NCI-H2171 (cell line): Measurements from ENCODE around the gene HMCN1.
"Not testable (repeated sequence)": the region's sequence is repeated elsewhere in the genome, so short reads cannot be mapped to it uniquely, and the experiment has no call there.

ENCODE experiments used
- DNase-seq: peaks from one replicate; lab custom pipeline; 2025; lab: John Stamatoyannopoulos, UW

HMCN1 gene

DNA sequence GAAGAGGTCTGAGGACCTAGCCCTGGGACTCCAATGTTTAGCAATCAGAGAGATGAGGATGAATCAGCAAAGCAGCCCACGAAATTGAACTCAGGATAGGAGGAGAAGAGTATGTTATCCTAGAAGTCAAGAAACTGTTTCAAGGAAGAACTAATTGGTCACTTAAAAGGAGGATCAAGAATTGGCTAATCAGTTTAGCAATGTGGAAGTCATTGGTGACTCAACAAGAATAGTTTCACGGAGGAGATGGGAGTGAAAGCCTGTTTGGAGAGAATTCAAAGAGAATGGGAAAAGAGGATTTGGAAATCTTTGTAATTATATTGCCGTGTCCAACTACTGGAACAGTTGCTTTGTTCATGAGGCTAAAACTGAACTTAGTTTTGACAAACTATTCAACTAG lies 7.4 kb downstream of the HMCN1 start:
- no peak for DNase-seq

DNA sequence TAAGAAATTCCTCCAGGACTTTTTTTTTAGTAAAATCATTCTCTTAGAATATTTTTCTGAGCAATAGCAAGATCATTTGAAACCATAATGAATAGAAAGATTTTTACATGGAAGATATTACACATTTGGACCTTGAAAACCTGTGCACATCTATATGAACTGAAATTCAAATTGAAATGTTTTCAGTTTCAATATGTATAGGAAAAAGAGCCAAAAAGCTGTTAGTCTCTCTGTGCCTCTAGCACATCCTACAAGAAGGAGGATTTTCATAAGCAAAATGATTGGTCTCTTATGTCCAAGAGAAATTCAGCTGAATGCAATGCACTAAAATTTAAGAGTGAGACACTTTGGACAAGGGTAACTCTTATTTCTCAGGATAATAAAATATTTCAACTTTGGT lies 8.2 kb downstream of the HMCN1 start:
- DNase-seq: no peak

DNA sequence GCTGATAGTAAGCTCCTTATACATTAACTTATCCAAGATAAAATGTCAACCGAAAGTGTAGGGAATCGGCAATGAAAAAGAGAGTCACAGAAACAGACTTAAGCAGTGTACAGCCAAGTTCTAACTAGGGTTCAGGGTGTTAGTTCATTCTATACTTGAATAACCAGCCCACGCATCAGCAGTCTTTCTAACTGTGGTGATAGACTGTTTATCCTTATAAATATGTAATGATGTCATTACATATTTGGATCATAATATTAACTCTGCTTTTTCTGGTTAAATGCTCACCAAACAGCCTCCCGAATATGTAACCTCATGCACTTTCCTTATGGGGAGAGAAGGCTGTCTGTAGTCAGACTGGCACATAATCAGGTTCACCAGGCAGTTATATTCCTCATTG lies 11.0 kb downstream of the HMCN1 start:
- DNase-seq: no peak

DNA sequence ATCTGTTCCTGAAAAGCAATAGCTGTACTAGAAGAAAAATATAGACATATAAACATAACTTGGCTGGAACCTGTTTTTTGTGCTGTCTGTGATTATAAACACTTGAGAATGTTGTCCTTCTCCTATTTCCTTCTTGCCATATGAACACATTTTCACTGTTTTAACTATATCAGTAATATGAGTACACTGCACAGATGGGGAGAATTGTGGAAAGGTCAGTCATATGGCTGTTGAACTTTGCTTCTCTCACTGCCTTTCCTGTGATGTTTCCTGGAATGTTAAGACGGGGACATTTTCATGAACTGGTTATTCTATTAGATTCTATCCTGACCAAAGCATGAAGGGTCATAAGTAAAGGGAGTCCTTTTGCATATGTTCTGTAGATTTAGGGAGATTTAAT lies 24.9 kb downstream of the HMCN1 start:
- DNase-seq: peak; percentile 67

DNA sequence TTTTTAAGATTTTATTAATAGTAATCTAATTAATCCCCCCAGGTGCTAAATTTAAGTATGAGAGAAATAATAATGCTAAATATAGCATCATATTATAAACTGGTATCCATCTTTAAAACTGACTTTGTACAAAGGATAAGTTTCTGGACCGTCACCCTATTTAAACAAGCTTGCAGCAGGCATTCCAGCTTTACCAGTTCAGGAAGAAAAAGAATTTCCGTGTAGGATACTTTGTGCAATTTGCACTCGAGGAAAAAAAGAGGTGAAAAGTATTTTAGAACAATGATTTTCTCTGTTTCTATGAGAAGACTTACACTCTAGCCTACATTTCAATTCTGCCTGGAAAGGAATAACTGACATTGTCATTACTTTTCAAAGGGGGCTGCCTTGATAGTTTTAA lies 27.6 kb downstream of the HMCN1 start:
- DNase-seq: no peak

DNA sequence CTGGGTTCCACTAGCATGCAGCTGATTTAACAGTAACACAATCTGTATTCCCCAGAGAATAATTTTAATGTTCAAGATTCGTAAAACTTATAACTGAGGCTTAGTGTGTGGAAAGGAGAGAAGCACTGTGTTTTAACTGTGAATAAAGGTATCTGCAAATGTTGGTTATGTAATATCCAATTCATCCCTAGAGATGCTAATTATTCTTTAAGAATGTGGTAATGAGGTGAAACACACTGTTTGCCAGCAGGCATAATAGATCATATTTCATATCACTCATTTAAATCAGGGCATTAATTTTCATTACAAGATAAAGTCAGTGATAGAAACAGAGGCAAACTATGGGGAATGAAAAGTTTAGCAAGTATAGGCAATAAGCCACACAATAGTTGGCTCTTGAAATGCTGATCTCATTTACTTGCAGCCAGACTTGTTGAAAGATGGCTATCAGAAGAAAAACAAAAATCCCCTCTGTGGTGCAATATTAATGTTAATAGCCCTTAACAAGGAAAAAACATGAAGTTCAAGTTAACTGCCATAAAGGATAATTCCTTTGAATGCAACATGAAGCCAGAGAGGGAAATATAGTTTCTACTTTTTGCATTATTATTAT lies 33.4 kb downstream of the HMCN1 start:
- DNase-seq: peak; percentile 26

DNA sequence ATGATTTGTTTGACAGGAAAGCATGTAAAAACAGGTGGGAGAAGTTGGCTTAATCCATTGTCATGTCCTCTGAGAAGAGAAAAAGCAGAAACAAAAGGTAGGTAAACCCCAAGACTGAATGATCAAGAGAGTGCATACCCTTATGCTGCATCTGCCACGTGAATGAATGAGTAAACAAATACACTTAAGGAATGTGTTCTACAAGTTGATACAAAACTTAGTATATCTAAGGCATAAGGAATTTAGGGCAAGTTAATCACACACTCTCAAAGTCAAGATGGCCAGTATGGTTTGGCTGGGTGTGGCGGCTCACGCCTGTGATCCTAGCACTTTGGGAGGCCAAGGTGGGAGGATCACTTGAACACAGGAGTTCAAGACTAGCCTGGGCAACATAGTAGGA lies 34.2 kb downstream of the HMCN1 start:
- no peak for DNase-seq

DNA sequence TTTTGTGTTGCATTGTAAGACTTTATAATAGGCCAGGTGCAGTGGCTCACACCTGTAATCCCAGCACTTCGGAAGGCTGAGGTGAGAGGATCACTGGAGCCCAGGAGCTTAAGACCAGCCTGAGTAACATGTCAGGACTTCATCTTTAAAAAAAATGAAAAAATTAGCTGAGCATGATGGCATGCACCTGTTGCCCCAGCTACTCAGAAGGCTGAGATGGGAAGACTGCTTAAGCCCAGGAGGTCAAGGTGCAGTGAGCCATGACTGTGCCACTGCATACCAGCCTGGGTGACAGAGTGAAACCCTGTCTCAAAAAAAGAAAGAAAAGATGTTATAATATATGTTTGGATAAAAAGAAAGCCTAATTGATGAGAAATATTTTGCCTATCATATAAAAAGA lies 34.9 kb downstream of the HMCN1 start:
- DNase-seq: no peak

DNA sequence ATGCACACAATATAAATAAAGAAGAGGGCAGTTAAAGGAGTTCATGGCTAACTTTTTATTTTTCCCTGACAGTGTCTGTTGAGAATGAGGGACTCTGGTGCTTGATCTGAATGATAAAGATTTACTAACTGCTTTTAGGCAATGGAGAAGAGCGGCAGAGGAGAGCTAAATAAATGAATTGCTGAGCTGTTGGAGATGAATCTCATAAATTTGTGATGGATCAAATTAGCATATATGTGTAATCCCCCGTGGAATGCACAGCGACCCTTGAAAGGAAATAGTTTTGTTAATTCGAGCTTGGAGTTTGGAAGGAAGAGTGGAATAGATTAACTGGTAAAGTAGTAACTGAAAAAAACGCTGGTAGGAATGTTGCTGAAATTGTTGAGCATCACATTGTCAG lies 40.2 kb downstream of the HMCN1 start:
- DNase-seq: no peak

DNA sequence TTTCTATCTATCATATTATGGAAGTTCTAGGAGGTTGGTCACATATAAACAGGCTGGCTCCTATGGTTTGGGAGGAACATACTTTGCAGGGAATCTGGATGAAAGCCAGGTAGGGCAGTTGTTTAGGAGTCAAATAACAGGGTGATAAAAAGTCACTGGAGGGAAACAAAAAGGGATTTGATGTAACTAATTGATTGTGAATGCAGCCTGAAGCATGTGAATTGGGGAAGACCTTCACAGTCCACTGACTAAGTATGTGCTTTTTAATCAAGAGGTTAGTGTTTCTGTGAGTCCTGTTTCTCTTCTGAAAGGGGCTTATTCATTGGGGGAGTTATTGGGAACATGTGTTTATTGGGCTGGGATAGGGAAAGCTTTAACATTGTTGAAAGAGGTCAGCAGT lies 41.3 kb downstream of the HMCN1 start:
- DNase-seq: peak; percentile 76

DNA sequence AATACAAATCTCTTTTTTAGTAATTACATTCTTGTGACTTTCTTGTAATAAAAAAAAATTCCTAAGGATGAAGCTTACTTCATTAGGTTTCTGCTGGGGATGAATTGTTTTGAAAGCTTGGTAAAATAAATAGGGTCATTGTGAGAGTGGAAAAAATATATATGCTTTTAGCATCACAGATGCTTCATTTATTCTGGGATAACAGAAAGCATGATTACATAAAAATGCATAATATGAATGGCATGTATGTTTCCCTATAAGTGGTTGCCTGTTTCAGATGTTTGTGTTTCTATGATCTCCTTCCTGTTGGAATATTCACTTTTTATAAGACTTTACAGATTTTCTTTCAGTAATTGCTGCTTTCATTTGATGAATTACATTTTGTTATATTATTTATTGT lies 42.3 kb downstream of the HMCN1 start:
- no peak for DNase-seq

DNA sequence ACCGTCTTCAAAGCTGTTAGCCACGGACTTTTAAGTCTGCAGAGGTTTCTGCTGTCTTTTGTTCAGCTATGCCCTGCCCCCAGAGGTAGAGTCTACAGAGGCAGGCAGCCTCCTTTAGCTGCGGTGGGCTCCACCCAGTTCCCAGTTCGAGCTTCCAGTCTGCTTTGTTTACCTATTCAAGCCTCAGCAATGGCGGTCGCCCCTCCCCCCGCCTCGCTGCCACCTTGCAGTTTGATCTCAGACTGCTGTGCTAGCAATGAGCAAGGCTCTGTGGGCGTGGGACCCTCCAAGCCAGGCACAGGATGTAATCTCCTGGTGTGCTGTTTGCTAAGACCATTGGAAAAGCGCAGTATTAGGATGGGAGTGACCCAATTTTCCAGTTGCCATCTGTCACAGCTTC lies 49.7 kb downstream of the HMCN1 start:
- not testable (repeated sequence) for DNase-seq

DNA sequence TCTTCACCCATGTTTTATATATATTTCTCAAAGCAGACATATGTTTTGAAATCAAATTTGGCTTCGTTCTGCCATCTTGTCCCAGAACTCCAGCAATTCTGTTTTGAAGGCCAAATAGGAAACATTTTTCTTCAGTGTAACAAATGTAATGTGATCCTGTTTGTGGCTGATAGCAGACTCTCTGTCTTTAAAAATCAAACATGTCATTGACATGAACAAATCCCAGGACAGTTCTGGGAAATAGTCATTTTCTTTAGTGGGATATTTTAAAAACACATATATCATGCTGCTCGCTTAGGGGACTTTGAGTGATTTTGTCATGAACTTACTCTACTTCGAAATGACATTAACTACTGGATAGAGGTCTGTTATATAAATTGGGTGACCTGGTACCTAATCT lies 51.4 kb downstream of the HMCN1 start:
- no peak for DNase-seq

DNA sequence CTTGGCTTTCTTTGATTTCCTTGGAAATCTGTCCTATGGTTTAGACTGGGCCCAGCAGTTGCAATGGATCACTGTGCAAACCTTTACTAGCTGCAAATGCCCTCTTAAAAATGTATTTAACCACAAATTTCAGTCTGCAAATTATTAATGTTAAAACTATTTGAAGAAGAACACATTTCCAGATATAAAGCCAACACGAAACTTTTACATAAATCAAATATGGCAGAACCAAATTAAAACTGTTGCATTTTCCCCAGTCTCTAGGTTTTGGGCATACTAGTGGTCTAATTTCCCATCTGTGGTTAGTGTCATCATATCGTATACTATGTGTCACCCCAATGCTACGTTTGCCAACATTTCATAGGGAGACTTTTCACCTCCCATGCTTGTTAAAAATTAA lies 52.3 kb downstream of the HMCN1 start:
- no peak for DNase-seq

DNA sequence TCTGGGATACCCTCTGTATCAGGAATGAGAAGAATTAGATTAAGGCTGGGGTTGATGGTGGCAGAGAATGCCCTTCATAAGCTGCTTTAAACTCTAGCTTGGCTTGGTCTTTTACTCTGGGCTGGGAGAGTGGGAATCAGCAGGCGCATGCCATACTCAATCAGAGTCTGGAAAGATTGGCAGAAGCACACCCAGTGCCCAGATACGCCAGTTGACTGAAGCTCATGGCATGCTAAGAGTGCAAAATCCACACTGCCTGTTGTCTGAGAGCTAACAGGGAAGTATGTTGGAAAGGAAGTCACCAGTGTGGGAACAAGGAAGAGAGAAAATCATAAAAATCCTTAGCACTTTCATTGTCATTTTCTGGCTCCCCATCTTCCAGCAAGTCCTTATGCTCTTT lies 53.0 kb downstream of the HMCN1 start:
- DNase-seq: no peak

DNA sequence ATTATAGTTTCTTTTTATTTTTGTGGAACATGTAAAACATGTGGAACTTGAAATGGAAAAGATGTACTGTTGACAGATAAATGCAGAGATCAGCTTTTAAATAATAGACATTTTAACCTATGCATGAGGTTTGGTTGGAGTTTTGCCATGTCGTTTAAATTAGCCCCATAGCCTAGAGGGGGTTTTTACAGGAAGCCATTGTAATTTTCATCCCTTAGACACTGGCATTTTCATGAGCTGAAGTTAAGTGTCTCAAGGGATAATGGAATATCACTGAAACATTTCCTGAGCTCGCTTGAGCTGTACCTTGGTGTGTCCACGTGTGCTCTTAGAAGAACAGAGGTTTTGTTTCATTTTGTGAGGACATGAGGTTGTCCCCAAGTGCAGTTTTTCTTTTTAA lies 54.2 kb downstream of the HMCN1 start:
- DNase-seq: no peak

DNA sequence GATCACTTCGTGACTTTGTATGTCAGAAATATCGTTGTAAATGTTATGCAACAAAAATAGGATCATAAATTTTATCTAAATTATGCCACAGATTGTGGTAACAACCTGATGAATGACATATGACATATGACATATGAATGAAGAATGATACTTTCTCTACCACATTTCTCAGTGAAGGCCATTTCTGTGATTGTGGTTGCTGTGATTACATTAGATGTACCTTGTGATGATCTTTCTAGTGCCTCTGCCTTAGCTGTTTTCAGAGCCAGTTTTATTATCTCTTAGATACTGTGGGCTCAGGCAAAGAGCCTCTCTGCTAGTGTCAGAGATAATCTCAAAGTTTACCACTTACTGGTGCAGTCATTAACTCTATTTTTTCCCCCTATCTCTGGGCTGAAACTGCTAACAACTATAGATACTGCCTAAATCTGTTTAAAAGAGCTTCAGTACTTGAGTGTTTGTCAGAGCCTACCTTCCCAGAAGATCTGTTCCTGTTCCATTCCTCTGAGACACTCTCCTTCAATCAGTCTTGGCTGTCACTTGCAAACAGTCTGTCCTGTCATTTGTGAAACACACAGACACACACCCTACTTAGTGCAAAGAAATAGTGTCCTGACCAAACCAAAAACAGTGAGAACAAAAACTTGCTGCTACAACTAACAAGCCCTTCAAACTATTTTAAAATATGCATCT lies 55.5 kb downstream of the HMCN1 start:
- DNase-seq: no peak

DNA sequence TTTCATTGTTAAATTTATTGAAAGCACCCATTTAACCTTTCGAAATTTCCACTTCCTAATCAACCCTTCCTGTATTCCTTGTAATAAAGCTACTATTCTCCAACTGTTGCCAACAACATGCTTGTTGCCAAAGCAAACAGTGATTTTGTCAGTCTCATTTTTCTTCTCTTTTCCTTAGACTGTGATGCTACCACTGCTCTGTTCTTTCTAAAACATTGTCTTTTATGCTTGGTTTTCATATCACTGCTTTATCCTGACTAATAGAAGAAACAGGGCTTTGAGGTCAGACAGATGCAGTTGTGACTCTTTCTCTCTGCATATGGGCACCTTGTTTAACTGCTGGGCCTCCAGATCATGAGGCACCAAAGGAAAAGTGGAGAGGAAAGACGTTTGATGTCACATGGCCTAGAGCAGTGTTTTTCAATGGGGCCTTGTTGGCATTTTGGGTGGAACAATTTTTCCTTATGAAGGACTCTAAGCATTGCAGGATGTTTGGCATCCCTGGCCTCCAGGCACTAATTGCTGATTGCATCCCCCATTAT lies 56.1 kb downstream of the HMCN1 start:
- no peak for DNase-seq

DNA sequence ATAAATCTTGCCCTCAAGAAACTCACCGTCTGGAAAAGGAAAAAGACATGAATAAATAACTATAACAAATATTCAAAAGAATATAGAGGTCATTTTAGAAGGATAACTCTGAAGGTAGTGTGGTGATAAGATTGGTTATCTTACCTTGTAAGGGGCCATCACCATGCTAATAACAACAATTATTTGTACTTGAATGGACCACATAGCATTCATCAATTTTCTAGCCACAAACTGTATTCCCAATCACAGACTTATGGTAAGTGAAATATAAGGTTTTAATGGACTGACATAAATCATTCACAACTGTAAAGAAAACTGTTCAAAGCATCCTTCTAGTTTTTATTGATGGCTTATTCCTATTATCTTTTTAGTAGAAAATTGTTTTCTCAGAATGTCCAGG lies 57.8 kb downstream of the HMCN1 start:
- no peak for DNase-seq

DNA sequence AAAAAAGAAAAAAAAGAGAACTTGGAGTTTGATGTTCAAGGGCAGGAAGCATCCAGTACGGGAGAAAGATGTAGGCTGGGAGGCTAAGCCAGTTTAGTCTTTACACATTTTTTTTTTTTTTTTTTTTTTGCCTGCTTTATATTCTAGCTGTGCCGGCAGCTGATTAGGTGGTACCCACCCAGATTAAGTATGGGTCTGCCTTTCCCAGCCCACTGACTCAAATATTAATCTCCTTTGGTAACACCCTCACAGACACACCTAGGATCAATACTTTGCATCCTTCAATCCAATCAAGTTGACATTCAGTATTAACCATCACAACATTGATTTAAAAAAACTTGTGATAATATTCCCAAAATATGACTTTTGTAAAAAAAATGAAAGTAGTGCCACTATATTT lies 60.3 kb downstream of the HMCN1 start:
- not testable (repeated sequence) for DNase-seq

DNA sequence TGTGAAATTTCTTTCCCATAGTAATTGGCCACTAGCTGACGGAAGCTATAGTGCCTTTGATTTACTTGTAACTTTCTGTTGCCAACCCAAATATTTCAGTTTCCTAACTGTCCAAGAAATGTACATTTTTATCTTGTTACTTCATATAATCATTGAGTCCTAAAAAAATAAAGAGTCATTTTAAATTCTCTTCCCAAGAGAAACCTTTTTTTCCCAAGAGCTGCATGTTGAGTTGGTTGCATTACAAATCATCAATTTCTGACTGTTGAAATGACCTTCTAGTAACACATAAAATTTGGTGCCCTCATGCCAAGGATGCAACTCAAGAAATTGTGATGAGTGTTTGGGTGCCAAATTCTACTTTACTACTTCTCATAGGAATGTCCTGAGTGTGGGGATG lies 61.0 kb downstream of the HMCN1 start:
- DNase-seq: no peak

DNA sequence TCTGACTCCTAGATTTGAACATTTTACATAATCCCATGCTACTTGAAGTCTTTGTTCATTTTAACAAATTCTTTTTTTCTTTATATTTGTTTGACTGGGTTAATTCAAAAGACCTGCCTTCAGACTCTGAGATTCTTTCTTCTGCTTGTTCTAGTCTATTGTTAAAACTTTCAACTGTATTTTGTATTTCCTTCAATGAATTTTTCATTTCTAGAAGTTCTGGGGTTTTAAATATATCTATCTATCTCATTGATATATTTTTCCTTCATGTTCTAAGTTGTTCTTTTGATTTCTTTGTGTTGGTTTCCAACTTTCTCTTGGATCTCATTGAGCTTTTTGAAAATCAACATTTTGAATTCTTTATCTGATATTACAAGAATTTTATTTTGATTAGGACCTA lies 64.3 kb downstream of the HMCN1 start:
- DNase-seq: no peak

DNA sequence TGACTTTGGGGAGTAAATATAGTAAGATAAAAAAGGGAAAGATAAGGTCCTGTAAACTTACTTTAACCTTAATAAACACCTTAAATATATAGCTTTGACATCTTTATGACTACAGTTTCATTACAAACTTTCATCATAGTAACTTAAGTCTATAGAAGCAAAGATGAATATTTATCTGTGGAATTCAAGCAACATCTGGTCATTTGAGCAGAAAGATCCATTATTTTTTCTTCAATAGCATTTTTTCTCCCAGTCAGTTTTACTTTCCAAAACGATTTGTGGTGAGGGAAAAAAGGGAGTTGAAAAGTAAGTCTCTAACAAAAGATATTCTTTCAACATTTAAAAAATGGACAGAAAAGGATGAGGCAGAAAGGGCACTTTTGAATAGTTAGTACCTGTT lies 69.0 kb downstream of the HMCN1 start:
- no peak for DNase-seq

DNA sequence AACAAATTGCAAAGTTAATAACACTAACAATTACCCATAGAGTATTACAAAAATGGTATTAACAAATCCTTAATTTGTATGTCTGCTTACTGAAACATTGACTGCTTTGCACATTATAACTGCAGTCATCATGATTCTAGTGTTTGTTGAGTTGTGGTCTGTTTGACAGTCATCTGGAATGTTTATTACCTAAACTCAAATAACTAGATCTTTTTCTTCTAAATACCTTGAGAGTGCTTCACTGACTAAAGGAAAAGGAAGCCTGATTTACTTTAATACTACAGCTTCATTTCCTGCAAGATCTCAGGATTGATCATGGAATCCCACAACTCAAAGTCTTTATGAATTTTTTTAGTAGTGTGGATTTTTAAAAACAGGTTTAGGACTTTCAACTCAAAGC lies 70.0 kb downstream of the HMCN1 start:
- no peak for DNase-seq
